Esophagus squamous epithelium (tissue), 5 donors: ENCODE results near the gene MLH3. TPM values are rescaled to one million over a fixed set of nuclear protein-coding genes. Genes with fewer than 3 reads are reported as not detected.

Source experiments
- DNase-seq: peaks from one replicate; lab custom pipeline; 2025; lab: John Stamatoyannopoulos, UW
- H3K27ac ChIP-seq, 4 donors: fragments of 200-600 bp; sonication (generic); one replicate each; pipeline ENCODE4 v1.5.1; 2016 to 2019; ENCODE audit warnings: mild to moderate bottlenecking in 1 of 4
- H3K27me3 ChIP-seq, 4 donors: fragments of 200-600 bp; sonication (generic); 1 replicate in 3 of 4; 2 replicates in 1 of 4; pipeline versions ENCODE4 v1.5.1 to v1.6.0; 2017 to 2021; ENCODE audit warnings: antibody characterized with exemption in 1 of 4
- H3K36me3 ChIP-seq, 3 donors: fragments of 200-600 bp; sonication (generic); one replicate each; pipeline ENCODE4 v1.5.1; 2016 to 2019
- H3K4me1 ChIP-seq, 3 donors: fragments of 200-600 bp; sonication (generic); one replicate each; pipeline ENCODE4 v1.5.1; 2017 to 2019
- H3K4me3 ChIP-seq, 4 donors: fragments of 200-600 bp; sonication (generic); 1 replicate in 3 of 4; 2 replicates in 1 of 4; pipeline ENCODE4 v1.5.1; 2016 to 2019; ENCODE audit warnings: mild to moderate bottlenecking in 2 of 4, moderate library complexity in 1 of 4
- H3K9me3 ChIP-seq, 3 donors: fragments of 200-600 bp; sonication (generic); one replicate each; pipeline ENCODE4 v1.5.1; 2016 to 2019
- POLR2A ChIP-seq, 4 donors: fragments of 450-650 bp; IDR thresholded peaks; one replicate each; pipeline ENCODE4 v1.6.1; 2017; ENCODE audit warnings: antibody characterized with exemption in 4 of 4, mild to moderate bottlenecking in 4 of 4, moderate library complexity in 3 of 4
- whole genome bisulfite sequencing, 2 donors: methylation state at CpG; one replicate each; pipeline ENCODE4 v1.1.5; 2018; 5-methylcytosine and 5-hydroxymethylcytosine counted together
- intact Hi-C: fragments of 100-400 bp; cut with DNase I; formaldehyde crosslinking; loops from one replicate; pipeline ENCODE4 v1.15.0; 2022
- total RNA-seq, 4 donors: library from RNA; depleted of rRNA; stranded (reverse); fragments of >200 nt; gene quantifications; one replicate each; pipeline ENCODE4 v1.1.0, GENCODE V29; 2016
- TF ChIP-seq, protein P1 (sequence below), 6 experiments: fragments of 450-650 bp in 4 of 6; fragments of 200-600 bp in 2 of 6; sonication (generic) in 2 of 6; IDR thresholded peaks; one replicate each; pipeline ENCODE4 v1.5.1; 2016 to 2019; ENCODE audit warnings: antibody characterized with exemption in 6 of 6, mild to moderate bottlenecking in 4 of 6, moderate library complexity in 4 of 6
- donor health status: DM: yes; HTN: yes; CAD: no.

The MLH3 gene
- total RNA-seq, 4 donors from 2014 or later, result 8.4 to 39.7 (median 11.0) TPM

DNA sequence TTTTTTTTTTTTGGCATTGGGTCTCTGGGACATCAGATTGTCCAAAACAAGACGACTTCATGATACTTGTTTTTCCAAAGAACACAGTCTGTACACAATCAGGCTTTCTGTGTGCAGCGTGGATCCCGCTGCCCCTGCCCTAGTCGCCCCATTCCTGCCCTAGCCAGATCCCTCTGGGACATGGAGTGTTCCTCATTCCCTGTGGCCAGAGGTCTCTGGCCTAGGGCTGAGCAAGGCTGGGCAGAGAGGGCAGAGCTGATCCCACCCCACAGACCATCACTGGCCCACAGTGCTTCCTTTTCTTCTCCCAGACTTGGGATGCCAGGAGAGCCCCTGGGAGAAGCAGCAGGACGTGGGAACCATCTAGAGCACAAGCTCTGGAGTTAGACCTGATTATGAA lies 69.4 kb downstream of the MLH3 start:
- WGBS, 2 donors, result 84 to 85% methylated on average over 4 to 5 of the region's 5 CpGs
- no peaks in the 10 kb centered on the region for H3K9me3 ChIP-seq
- no peak for TF ChIP-seq POLR2A (IDR thresholded peaks at IDR 0.05)
- TF ChIP-seq, protein P1, sequence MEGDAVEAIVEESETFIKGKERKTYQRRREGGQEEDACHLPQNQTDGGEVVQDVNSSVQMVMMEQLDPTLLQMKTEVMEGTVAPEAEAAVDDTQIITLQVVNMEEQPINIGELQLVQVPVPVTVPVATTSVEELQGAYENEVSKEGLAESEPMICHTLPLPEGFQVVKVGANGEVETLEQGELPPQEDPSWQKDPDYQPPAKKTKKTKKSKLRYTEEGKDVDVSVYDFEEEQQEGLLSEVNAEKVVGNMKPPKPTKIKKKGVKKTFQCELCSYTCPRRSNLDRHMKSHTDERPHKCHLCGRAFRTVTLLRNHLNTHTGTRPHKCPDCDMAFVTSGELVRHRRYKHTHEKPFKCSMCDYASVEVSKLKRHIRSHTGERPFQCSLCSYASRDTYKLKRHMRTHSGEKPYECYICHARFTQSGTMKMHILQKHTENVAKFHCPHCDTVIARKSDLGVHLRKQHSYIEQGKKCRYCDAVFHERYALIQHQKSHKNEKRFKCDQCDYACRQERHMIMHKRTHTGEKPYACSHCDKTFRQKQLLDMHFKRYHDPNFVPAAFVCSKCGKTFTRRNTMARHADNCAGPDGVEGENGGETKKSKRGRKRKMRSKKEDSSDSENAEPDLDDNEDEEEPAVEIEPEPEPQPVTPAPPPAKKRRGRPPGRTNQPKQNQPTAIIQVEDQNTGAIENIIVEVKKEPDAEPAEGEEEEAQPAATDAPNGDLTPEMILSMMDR (IDR thresholded peaks at IDR 0.05), result no peak
- H3K36me3 ChIP-seq, result no peaks in the 10 kb centered on the region
- peak overlapping the region in 2 of 4 donors; percentile 14 to 36 for H3K27ac ChIP-seq
- H3K4me3 ChIP-seq, result no peak overlapping the region
- no peaks in the 10 kb centered on the region for H3K27me3 ChIP-seq
- peaks cover 3 to 82% (median 40%) of the 10 kb centered on the region in 3 donors for H3K4me1 ChIP-seq
- intact Hi-C loops, result no loop called here
- DNase-seq, result no peak

DNA sequence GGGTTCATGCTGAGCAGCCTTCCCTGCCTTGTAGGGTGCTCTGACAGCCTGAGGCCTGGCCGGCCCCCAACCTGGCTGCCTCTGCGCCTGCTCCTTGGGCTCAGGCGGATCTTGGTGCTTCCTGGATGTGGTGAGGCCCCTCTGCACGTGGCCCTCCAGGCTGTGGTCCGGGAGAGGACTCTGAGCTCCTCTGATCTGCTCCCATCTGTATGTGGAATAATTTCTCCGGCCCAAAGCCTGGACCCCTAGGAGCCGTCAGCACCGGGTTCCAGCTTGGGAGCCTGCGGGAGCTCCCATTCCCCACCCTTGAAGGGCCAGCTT lies 69.8 kb downstream of the MLH3 start:
- Histone ChIP-seq H3K9me3 (no peaks in the 10 kb centered on the region), H3K27me3 (no peaks in the 10 kb centered on the region), H3K4me1 (peaks cover 3 to 86% (median 40%) of the 10 kb centered on the region in 3 donors), H3K27ac (peak overlapping the region in 3 of 4 donors; percentile 0 to 44 (median 36)), H3K36me3 (no peaks in the 10 kb centered on the region), H3K4me3 (no peak overlapping the region)
- TF ChIP-seq, protein P1 (IDR thresholded peaks at IDR 0.05), result no peak
- TF ChIP-seq POLR2A (IDR thresholded peaks at IDR 0.05), result no peak
- 79 to 100% methylated on average over 3 to 6 of the region's 9 CpGs for WGBS, 2 donors
- no peak for DNase-seq
- intact Hi-C loops, result no loop called here

DNA sequence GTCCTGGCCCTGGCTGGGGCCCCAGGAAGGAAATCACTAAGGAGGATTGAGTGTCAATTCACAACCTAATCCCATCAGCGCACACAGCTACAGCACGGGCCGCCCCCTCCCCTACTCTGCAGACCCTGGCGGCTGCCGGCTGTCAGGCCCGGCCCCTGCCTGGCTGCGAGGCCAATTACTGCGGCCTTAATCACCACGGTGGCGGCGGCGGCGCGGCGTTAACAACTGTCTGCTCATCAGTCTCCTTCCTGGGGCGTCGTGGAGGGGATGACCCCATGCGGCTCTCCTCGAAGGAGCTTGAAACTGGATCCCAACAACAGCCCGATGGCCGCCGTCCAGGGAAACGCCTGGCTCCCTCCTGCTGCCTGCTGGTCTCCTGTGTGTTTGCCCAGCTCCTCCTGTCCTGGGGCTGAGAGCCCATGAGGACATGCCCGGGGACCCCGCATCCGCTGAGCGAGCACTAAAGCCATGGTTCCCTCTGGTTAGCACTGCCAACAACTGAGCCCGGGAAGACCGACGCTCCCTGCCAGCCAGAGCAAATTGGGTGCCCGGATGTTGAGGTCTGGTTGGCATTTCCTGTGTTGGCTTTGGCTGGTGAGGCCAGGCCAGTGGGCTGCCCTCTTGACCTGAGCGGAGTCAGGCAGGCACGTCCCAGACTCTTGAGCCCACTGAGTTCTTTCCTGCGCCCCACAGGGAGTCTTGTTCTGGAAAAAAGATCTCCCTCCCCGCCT lies 70.4 kb downstream of the MLH3 start:
- WGBS, 2 donors, result 69% methylated on average over 9 of the region's 35 CpGs; no CpG with 5 or more reads in 1 of the 2 donors
- Histone ChIP-seq H3K36me3 (no peaks in the 10 kb centered on the region), H3K27ac (peak overlapping the region in 3 of 4 donors; percentile 0 to 44 (median 36)), H3K4me1 (peaks cover 3 to 90% (median 40%) of the 10 kb centered on the region in 3 donors), H3K9me3 (no peaks in the 10 kb centered on the region), H3K4me3 (no peak overlapping the region), H3K27me3 (no peaks in the 10 kb centered on the region)
- intact Hi-C loops, result no loop called here
- TF ChIP-seq, protein P1 (IDR thresholded peaks at IDR 0.05), result no peak
- TF ChIP-seq POLR2A (IDR thresholded peaks at IDR 0.05), result no peak
- no peak for DNase-seq

DNA sequence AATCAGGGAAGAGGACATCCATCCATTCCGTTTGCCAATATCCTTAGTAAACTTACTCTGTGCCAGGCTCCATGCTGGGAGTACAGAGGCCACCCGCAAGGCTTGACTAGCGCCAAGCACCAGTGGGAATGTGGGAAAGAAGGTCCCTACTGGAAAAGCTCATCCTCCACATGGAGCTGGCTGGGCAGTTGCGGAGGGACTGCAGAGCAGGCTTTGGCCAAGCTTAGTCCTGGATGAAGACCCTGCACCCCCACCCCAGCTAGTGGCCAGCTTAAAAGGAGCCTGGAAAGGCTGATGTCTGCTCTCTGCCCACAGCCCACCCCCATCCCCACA lies 70.9 kb downstream of the MLH3 start:
- H3K9me3 ChIP-seq, result no peaks in the 10 kb centered on the region
- WGBS, 2 donors, result 100% methylated on average over 1 of the region's 4 CpGs
- no peak overlapping the region for H3K4me3 ChIP-seq
- DNase-seq, result no peak
- no peaks in the 10 kb centered on the region for H3K36me3 ChIP-seq
- no peak for TF ChIP-seq POLR2A (IDR thresholded peaks at IDR 0.05)
- TF ChIP-seq, protein P1 (IDR thresholded peaks at IDR 0.05), result no peak
- H3K4me1 ChIP-seq, result peaks cover 3 to 95% (median 45%) of the 10 kb centered on the region in 3 donors
- intact Hi-C loops, result no loop called here
- peak overlapping the region in 3 of 4 donors; percentile 0 to 60 (median 44) for H3K27ac ChIP-seq
- H3K27me3 ChIP-seq, result no peaks in the 10 kb centered on the region

DNA sequence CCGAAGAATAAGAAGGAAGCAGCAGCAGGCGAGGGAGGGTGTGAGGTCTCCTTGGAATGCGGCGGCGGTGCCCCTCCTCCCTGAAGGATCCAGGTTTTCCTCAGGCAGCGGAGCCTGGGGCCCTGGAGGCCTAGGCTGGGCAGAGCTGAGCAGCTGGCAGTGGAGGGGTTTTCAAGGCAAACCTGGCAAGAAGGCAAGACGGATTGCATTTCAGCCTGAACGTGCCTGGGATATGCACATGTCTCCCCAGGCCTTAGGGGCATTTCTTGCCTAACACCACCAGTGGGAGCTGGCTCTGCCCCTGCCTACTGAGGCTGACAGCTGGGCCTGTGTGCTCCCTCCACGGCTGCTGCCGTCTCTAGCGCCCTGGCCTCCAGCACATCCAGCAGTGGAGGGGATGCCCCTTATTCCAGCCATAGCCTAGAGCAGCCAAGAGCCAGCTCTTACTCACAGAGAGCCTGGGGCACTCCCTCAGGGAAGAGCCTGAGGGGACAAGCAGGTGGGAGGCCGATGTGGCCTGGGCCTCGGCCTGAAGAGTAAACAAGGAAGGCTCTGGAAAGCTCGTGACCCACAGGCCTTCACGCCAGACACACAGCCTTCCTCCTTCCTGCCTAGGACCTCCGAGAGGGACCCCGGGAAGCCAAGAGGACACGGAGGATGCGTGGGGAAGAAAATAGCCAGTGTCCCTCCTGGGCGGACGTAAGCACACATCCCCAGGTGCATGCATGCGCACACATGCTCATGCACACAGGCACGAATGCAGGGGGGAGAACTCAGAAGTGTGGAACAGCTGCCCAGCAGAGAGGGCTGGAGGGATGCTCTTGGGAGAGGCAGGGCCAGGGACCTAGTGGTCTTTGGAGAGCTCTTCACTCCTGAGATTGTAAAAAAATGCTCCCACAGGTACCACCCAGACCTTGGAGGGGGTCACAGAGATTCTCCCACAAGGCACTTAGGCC lies 71.5 kb downstream of the MLH3 start:
- intact Hi-C loops, result no loop called here
- H3K27ac ChIP-seq, result peak overlapping the region in 2 of 4 donors; percentile 60 to 63
- H3K9me3 ChIP-seq, result no peaks in the 10 kb centered on the region
- no peaks in the 10 kb centered on the region for H3K27me3 ChIP-seq
- DNase-seq, result no peak
- peaks cover 3 to 97% (median 51%) of the 10 kb centered on the region in 3 donors for H3K4me1 ChIP-seq
- H3K4me3 ChIP-seq, result no peak overlapping the region
- TF ChIP-seq, protein P1 (IDR thresholded peaks at IDR 0.05), result peak in 2 of 6 experiments; percentile 16 to 23
- no peak for TF ChIP-seq POLR2A (IDR thresholded peaks at IDR 0.05)
- H3K36me3 ChIP-seq, result no peaks in the 10 kb centered on the region
- WGBS, 2 donors, result 63 to 65% methylated on average over 10 to 11 of the region's 23 CpGs
